IMR-90 (cell line): Measurements from ENCODE around the gene LILRA6.

Experiments used
- BHLHE40 ChIP-seq: fragments of 150-350 bp; IDR thresholded peaks from 2 replicates; pipeline ENCODE4 v1.6.1; 2016; ENCODE audit warnings: mild to moderate bottlenecking, low read depth, low read length
- CEBPB ChIP-seq: IDR thresholded peaks from 2 replicates; pipeline ENCODE4 v1.6.1; 2012; ENCODE audit warnings: low read depth, low read length, improper control_type of control experiment
- CTCF ChIP-seq: conservative IDR thresholded peaks from 2 replicates; pipeline ENCODE4 v1.5.1; 2012; ENCODE audit warnings: mild to moderate bottlenecking, low read depth, low read length, improper control_type of control experiment
- ELK1 ChIP-seq: fragments of 150-350 bp; IDR thresholded peaks from 2 replicates; pipeline ENCODE4 v1.6.1; 2016; ENCODE audit warnings: low read depth, mild to moderate bottlenecking, low read length, moderate library complexity, borderline replicate concordance
- MAFK ChIP-seq: IDR thresholded peaks from 2 replicates; pipeline ENCODE4 v1.6.1; 2012; ENCODE audit warnings: low read depth, low read length, improper control_type of control experiment
- NFE2L2 ChIP-seq: fragments of 150-350 bp; IDR thresholded peaks from 2 replicates; pipeline ENCODE4 v1.6.1; 2016; ENCODE audit warnings: low read depth, mild to moderate bottlenecking, low read length
- POLR2A ChIP-seq: IDR thresholded peaks from 2 replicates; pipeline ENCODE4 v1.6.1; 2012; ENCODE audit warnings: mild to moderate bottlenecking, low read depth, low read length
- RAD21 ChIP-seq: IDR thresholded peaks from 2 replicates; pipeline ENCODE4 v1.6.1; 2012; ENCODE audit warnings: low read length, improper control_type of control experiment
- RFX5 ChIP-seq: IDR thresholded peaks from 2 replicates; pipeline ENCODE4 v1.8.0; 2012; ENCODE audit warnings: low read depth, mild to moderate bottlenecking, low read length, moderate library complexity
- SMC3 ChIP-seq: fragments of 150-350 bp; IDR thresholded peaks from 2 replicates; pipeline ENCODE4 v1.6.1; 2016; ENCODE audit warnings: low read depth, mild to moderate bottlenecking, antibody characterized with exemption, low read length, moderate library complexity
- USF2 ChIP-seq: fragments of 150-350 bp; IDR thresholded peaks from 2 replicates; pipeline ENCODE4 v1.6.1; 2017; ENCODE audit warnings: mild to moderate bottlenecking, antibody characterized with exemption, low read length, low read depth

GRCh38 chr19:54231077-54231931 is 11.3 kb downstream of the LILRA6 start:
- TF ChIP-seq CTCF: peak; percentile 96
- no peak for TF ChIP-seq BHLHE40
- no peak for TF ChIP-seq ELK1
- no peak for TF ChIP-seq MAFK
- no peak for TF ChIP-seq POLR2A
- peak; percentile 94 for TF ChIP-seq RAD21
- TF ChIP-seq SMC3: peak; percentile 89
- TF ChIP-seq NFE2L2: no peak
- TF ChIP-seq USF2: peak; percentile 47
- TF ChIP-seq RFX5: no peak
- no peak for TF ChIP-seq CEBPB
